Right atrium auricular region (tissue), 2 donors: Measurements from ENCODE around the gene MRPS18A. TPM values are rescaled to one million over a fixed set of nuclear protein-coding genes. Genes with fewer than 3 reads are reported as not detected.

Source experiments
- DNase-seq: peaks from one replicate; pipeline ENCODE4 v3.0.0-alpha.2; 2019; ENCODE audit warnings: low spot score
- H3K27ac ChIP-seq, 2 donors: fragments of 200-600 bp; sonication (generic); 1 replicate in 1 of 2; 2 replicates in 1 of 2; pipeline ENCODE4 v1.5.1; 2016 to 2019
- H3K27me3 ChIP-seq, 2 donors: fragments of 200-600 bp; sonication (generic); one replicate each; pipeline versions ENCODE4 v1.5.1 to v1.6.0; 2017 to 2019
- H3K36me3 ChIP-seq: fragments of 200-600 bp; sonication (generic); one replicate; pipeline ENCODE4 v1.5.1; 2016
- H3K4me1 ChIP-seq, 2 donors: fragments of 200-600 bp; sonication (generic); one replicate each; pipeline versions ENCODE4 v1.5.1 to v1.6.0; 2017 to 2019
- H3K4me3 ChIP-seq, 2 donors: fragments of 200-600 bp; sonication (generic); 1 replicate in 1 of 2; 2 replicates in 1 of 2; pipeline ENCODE4 v1.5.1; 2017 to 2019; ENCODE audit warnings: mild to moderate bottlenecking in 1 of 2, moderate library complexity in 1 of 2
- H3K9me3 ChIP-seq, 2 donors: fragments of 200-600 bp; sonication (generic); one replicate each; pipeline ENCODE4 v1.5.1; 2019
- CTCF ChIP-seq, 2 donors: fragments of 200-600 bp; sonication (generic); IDR thresholded peaks; one replicate each; pipeline ENCODE4 v1.5.1; 2019; ENCODE audit warnings: antibody characterized with exemption in 2 of 2
- total RNA-seq, 2 donors: library from RNA; depleted of rRNA; stranded (reverse); fragments of >200 nt; gene quantifications; one replicate each; pipeline ENCODE4 v1.1.0, GENCODE V29; 2016

The MRPS18A gene
- total RNA-seq, 2 donors from 2014 or later, result 40.4 to 42.7 TPM

- Histone ChIP-seq H3K9me3 (no peaks in the 10 kb centered on the region), H3K4me3 (no peak overlapping the region), H3K27me3 (no peaks in the 10 kb centered on the region), H3K4me1 (peaks cover 0 to 25% of the 10 kb centered on the region in 2 donors), H3K36me3 (peaks cover 62% of the 10 kb centered on the region), H3K27ac (no peak overlapping the region)
- TF ChIP-seq CTCF (IDR thresholded peaks at IDR 0.05), result no peak
- DNase-seq, result no peak
Measured at GRCh38 chr6:43624786-43625288, 62.8 kb downstream of the MRPS18A start.

- no peak for TF ChIP-seq CTCF (IDR thresholded peaks at IDR 0.05)
- H3K4me3 ChIP-seq, result no peak overlapping the region
- peaks cover 62% of the 10 kb centered on the region for H3K36me3 ChIP-seq
- H3K4me1 ChIP-seq, result peaks cover 0 to 25% of the 10 kb centered on the region in 2 donors
- no peak overlapping the region for H3K27ac ChIP-seq
- no peaks in the 10 kb centered on the region for H3K27me3 ChIP-seq
- DNase-seq, result no peak
- no peaks in the 10 kb centered on the region for H3K9me3 ChIP-seq
Measured at GRCh38 chr6:43623880-43624785, 63.5 kb downstream of the MRPS18A start.

GRCh38 chr6:43622541-43622940 is 65.0 kb downstream of the MRPS18A start:
- Histone ChIP-seq H3K4me1 (peaks cover 0 to 17% of the 10 kb centered on the region in 2 donors), H3K36me3 (peaks cover 62% of the 10 kb centered on the region), H3K27me3 (no peaks in the 10 kb centered on the region), H3K27ac (no peak overlapping the region), H3K4me3 (no peak overlapping the region), H3K9me3 (no peaks in the 10 kb centered on the region)
- no peak for TF ChIP-seq CTCF (IDR thresholded peaks at IDR 0.05)
- DNase-seq, result no peak

GRCh38 chr6:43621836-43622180 is 65.8 kb downstream of the MRPS18A start:
- no peak for TF ChIP-seq CTCF (IDR thresholded peaks at IDR 0.05)
- H3K9me3 ChIP-seq, result no peaks in the 10 kb centered on the region
- H3K27me3 ChIP-seq, result no peaks in the 10 kb centered on the region
- H3K4me3 ChIP-seq, result no peak overlapping the region
- peaks cover 0 to 10% of the 10 kb centered on the region in 2 donors for H3K4me1 ChIP-seq
- DNase-seq, result no peak
- H3K36me3 ChIP-seq, result peaks cover 62% of the 10 kb centered on the region
- H3K27ac ChIP-seq, result no peak overlapping the region

Other genes with a start within 250 kb of the MRPS18A start
- 1 to 10 TPM in 1 of 2 donors, not detected in 1; 1.3 TPM for gene DLK2, start 232.2 kb downstream of the MRPS18A start, total RNA-seq
- gene TJAP1, start 210.2 kb downstream of the MRPS18A start, total RNA-seq, result 10 to 100 TPM; 15.8 to 22.0 TPM
- under 1 TPM; 0.41 to 0.90 TPM for gene LRRC73, start 177.4 kb downstream of the MRPS18A start, total RNA-seq
- gene YIPF3, start 170.9 kb downstream of the MRPS18A start, total RNA-seq, result 100 to 1,000 TPM in 1 of 2 donors, 10 to 100 TPM in 1; 84.0 to 103 TPM
- 10 to 100 TPM; 13.5 to 13.9 TPM for gene POLR1C, start 170.7 kb downstream of the MRPS18A start, total RNA-seq
- gene XPO5, start 111.8 kb downstream of the MRPS18A start, total RNA-seq, result 10 to 100 TPM in 1 of 2 donors, 1 to 10 TPM in 1; 8.8 to 11.8 TPM
- 1 to 10 TPM; 5.5 to 6.2 TPM for gene POLH, start 111.6 kb downstream of the MRPS18A start, total RNA-seq
- gene GTPBP2, start 58.5 kb downstream of the MRPS18A start, total RNA-seq, result 10 to 100 TPM; 15.7 to 20.7 TPM
- gene MAD2L1BP, start 52.0 kb downstream of the MRPS18A start, total RNA-seq, result 10 to 100 TPM; 22.8 to 28.2 TPM
- under 1 TPM in 1 of 2 donors, not detected in 1; 0.12 TPM for gene RSPH9, start 42.8 kb downstream of the MRPS18A start, total RNA-seq
- 100 to 1,000 TPM; 102 to 132 TPM for gene VEGFA, start 82.4 kb upstream of the MRPS18A start, total RNA-seq